ENCODE measurements around the gene RBP7.
A peak's percentile ranks its signal among the peaks of the same experiment; 100 is the strongest.
"Not testable (repeated sequence)": the region's sequence is repeated elsewhere in the genome, so short reads cannot be mapped to it uniquely, and the experiment has no call there.

The RBP7 gene

GRCh38 chr1:10025354-10025753 is 28.3 kb downstream of the RBP7 start:
- Mint-ChIP-seq H3K4me1 (no peaks in the 10 kb centered on the region), H3K27me3 (ENCODE audit: low read depth, poor library complexity) (peaks cover 4% of the 10 kb centered on the region), H3K9me3 (peaks cover 23% of the 10 kb centered on the region), H3K36me3 (ENCODE audit: low read depth) (peaks cover 5% of the 10 kb centered on the region), H3K27ac (no peak overlapping the region), H3K4me3 (no peak overlapping the region)
- TF ChIP-seq CTCF (IDR thresholded peaks at IDR 0.05) = no peak
- no peak for DNase-seq

- Mint-ChIP-seq H3K27me3 (ENCODE audit: low read depth, poor library complexity) (peaks cover 4% of the 10 kb centered on the region), H3K36me3 (ENCODE audit: low read depth) (peaks cover 5% of the 10 kb centered on the region), H3K4me3 (no peak overlapping the region), H3K27ac (no peak overlapping the region), H3K4me1 (peaks cover 1% of the 10 kb centered on the region), H3K9me3 (peaks cover 23% of the 10 kb centered on the region)
- no peak for TF ChIP-seq CTCF (IDR thresholded peaks at IDR 0.05)
- no peak for DNase-seq
Observed at GRCh38 chr1:10027027-10027426, 30.0 kb downstream of the RBP7 start.

GRCh38 chr1:10028956-10029500 is 32.0 kb downstream of the RBP7 start:
- not testable (repeated sequence) for H3K36me3 Mint-ChIP-seq (ENCODE audit: low read depth); DNase-seq; H3K27ac Mint-ChIP-seq; H3K27me3 Mint-ChIP-seq (ENCODE audit: low read depth, poor library complexity); H3K4me3 Mint-ChIP-seq
- Mint-ChIP-seq H3K9me3 (peaks cover 23% of the 10 kb centered on the region), H3K4me1 (peaks cover 11% of the 10 kb centered on the region)

GRCh38 chr1:10031461-10031860 is 34.4 kb downstream of the RBP7 start:
- H3K4me3 Mint-ChIP-seq = no peak overlapping the region
- TF ChIP-seq CTCF (IDR thresholded peaks at IDR 0.05) = no peak

GRCh38 chr1:10032590-10033358 is 35.7 kb downstream of the RBP7 start, which contains the start of gene UBE4B:
Gene UBE4B (plus strand): TSS chr1:10032958. CDS start chr1:10033671, 713 bp downstream.
- peaks cover 20% of the 10 kb centered on the region for H3K4me1 Mint-ChIP-seq
- peaks cover 6% of the 10 kb centered on the region for H3K9me3 Mint-ChIP-seq
- peaks cover 19% of the 10 kb centered on the region for H3K36me3 Mint-ChIP-seq (ENCODE audit: low read depth)
- H3K4me3 Mint-ChIP-seq = peak within 1 kb of the TSS; percentile 96
- H3K27me3 Mint-ChIP-seq (ENCODE audit: low read depth, poor library complexity) = peaks cover 3% of the 10 kb centered on the region
- peak within 1 kb of the TSS; percentile 99 for H3K27ac Mint-ChIP-seq
- peak; percentile 99 for DNase-seq
- peak; percentile 74 for TF ChIP-seq CTCF (IDR thresholded peaks at IDR 0.05)

More at GRCh38 chr1:10031461-10031860, 34.4 kb downstream of the RBP7 start:
- no peak for DNase-seq
- Mint-ChIP-seq H3K4me1 (peaks cover 20% of the 10 kb centered on the region), H3K27ac (no peak overlapping the region), H3K27me3 (ENCODE audit: low read depth, poor library complexity) (peaks cover 3% of the 10 kb centered on the region), H3K36me3 (ENCODE audit: low read depth) (peaks cover 11% of the 10 kb centered on the region), H3K9me3 (peaks cover 10% of the 10 kb centered on the region)

- DNase-seq = peak; percentile 31
- no peak for TF ChIP-seq CTCF (IDR thresholded peaks at IDR 0.05)
- H3K4me3 Mint-ChIP-seq = peak overlapping the region; percentile 96
- peak overlapping the region; percentile 99 for H3K27ac Mint-ChIP-seq
- peaks cover 4% of the 10 kb centered on the region for H3K9me3 Mint-ChIP-seq
- peaks cover 21% of the 10 kb centered on the region for H3K36me3 Mint-ChIP-seq (ENCODE audit: low read depth)
- peaks cover 3% of the 10 kb centered on the region for H3K27me3 Mint-ChIP-seq (ENCODE audit: low read depth, poor library complexity)
- peaks cover 20% of the 10 kb centered on the region for H3K4me1 Mint-ChIP-seq
Observed at GRCh38 chr1:10033359-10033845, 36.4 kb downstream of the RBP7 start.

Data from nephron progenitor cell (in vitro differentiated cells).